Measurements from ENCODE around the gene PDZD4. TPM values are rescaled to one million over a fixed set of nuclear protein-coding genes. Genes with fewer than 3 reads are reported as not detected.

The PDZD4 gene
- total and polyA plus RNA-seq, 2 experiments from 2014 or later: 30.5 to 230 TPM

DNA sequence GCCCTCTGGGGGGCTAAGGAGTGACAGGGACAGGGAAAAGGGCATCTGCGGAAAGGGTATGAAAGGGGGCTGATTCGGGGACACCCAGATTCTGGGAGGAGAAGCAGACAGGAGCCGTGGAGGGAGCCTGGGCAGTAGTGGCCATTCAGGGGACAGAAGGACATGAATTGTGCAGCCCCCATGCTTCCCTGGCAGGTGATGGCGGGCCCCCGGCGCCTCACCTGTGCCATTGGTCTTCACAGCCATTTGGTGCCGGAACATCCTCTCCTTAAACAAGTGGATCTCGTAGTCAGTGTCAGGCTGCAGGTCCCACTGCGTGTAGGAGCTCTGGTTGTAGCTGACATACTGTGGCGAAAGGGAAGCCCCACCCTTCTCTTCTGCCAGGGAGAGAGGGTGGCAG is 33.8 kb upstream of the PDZD4 start:
- peaks cover 3% of the 10 kb centered on the region for H3K27me3 Mint-ChIP-seq (ENCODE audit: insufficient read depth, low read depth, poor library complexity)
- H3K4me3 ChIP-seq: no peak overlapping the region
- no peaks in the 10 kb centered on the region for H3K9me3 Mint-ChIP-seq
- no peak overlapping the region for H3K27ac Mint-ChIP-seq
- no peak overlapping the region for H3K4me3 Mint-ChIP-seq
- no peaks in the 10 kb centered on the region for H4K20me1 ChIP-seq (replicated peaks; ENCODE audit: insufficient read depth)
- no peaks in the 10 kb centered on the region for H3K27me3 ChIP-seq (ENCODE audit: insufficient read depth)
- H3K9me2 ChIP-seq (ENCODE audit: insufficient read depth): no peaks in the 10 kb centered on the region
- peaks cover 17% of the 10 kb centered on the region for H3K36me3 Mint-ChIP-seq (ENCODE audit: low read depth)
- H3K36me3 ChIP-seq (ENCODE audit: insufficient read depth): no peaks in the 10 kb centered on the region
- no peak for DNase-seq (ENCODE audit: low spot score)
- no peak for ATAC-seq
- no peak overlapping the region for H3K27ac ChIP-seq (ENCODE audit: low read depth)
- H3K4me1 ChIP-seq (ENCODE audit: insufficient read depth): no peaks in the 10 kb centered on the region; the same call in 1 of the 2 replicates
- H3K79me2 ChIP-seq (replicated peaks; ENCODE audit: insufficient read depth): no peaks in the 10 kb centered on the region
- no peaks in the 10 kb centered on the region for H3F3A ChIP-seq (replicated peaks; ENCODE audit: low read depth)
- no peak overlapping the region for H2AFZ ChIP-seq
- TF ChIP-seq ZNF462 (CRISPR knock-in tag; IDR thresholded peaks at IDR 0.05) (no peak), NANOG (IDR thresholded peaks at IDR 0.05; ENCODE audit: borderline replicate concordance) (no peak), CREB1 (CRISPR knock-in tag; IDR thresholded peaks at IDR 0.05; ENCODE audit: low read depth) (no peak), STAT1 (IDR thresholded peaks at IDR 0.05; ENCODE audit: unreplicated experiment) (no peak), ZNF331 (CRISPR knock-in tag; IDR thresholded peaks at IDR 0.05; ENCODE audit: low read depth) (no peak), EZH2 (IDR thresholded peaks at IDR 0.05; ENCODE audit: low read depth, unreplicated experiment) (no peak), JUNB (IDR thresholded peaks at IDR 0.05; ENCODE audit: unreplicated experiment) (no peak)
- TF ChIP-seq, protein P1, sequence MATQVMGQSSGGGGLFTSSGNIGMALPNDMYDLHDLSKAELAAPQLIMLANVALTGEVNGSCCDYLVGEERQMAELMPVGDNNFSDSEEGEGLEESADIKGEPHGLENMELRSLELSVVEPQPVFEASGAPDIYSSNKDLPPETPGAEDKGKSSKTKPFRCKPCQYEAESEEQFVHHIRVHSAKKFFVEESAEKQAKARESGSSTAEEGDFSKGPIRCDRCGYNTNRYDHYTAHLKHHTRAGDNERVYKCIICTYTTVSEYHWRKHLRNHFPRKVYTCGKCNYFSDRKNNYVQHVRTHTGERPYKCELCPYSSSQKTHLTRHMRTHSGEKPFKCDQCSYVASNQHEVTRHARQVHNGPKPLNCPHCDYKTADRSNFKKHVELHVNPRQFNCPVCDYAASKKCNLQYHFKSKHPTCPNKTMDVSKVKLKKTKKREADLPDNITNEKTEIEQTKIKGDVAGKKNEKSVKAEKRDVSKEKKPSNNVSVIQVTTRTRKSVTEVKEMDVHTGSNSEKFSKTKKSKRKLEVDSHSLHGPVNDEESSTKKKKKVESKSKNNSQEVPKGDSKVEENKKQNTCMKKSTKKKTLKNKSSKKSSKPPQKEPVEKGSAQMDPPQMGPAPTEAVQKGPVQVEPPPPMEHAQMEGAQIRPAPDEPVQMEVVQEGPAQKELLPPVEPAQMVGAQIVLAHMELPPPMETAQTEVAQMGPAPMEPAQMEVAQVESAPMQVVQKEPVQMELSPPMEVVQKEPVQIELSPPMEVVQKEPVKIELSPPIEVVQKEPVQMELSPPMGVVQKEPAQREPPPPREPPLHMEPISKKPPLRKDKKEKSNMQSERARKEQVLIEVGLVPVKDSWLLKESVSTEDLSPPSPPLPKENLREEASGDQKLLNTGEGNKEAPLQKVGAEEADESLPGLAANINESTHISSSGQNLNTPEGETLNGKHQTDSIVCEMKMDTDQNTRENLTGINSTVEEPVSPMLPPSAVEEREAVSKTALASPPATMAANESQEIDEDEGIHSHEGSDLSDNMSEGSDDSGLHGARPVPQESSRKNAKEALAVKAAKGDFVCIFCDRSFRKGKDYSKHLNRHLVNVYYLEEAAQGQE (IDR thresholded peaks at IDR 0.05; ENCODE audit: unreplicated experiment): no peak
- TF ChIP-seq, protein P2, sequence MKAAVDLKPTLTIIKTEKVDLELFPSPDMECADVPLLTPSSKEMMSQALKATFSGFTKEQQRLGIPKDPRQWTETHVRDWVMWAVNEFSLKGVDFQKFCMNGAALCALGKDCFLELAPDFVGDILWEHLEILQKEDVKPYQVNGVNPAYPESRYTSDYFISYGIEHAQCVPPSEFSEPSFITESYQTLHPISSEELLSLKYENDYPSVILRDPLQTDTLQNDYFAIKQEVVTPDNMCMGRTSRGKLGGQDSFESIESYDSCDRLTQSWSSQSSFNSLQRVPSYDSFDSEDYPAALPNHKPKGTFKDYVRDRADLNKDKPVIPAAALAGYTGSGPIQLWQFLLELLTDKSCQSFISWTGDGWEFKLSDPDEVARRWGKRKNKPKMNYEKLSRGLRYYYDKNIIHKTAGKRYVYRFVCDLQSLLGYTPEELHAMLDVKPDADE (IDR thresholded peaks at IDR 0.05): no peak
- H3K4me2 ChIP-seq: no peak overlapping the region
- H3K4me1 Mint-ChIP-seq: peaks cover 18% of the 10 kb centered on the region

All from GM23338 (cell line).